ENCODE measurements around the gene COL18A1.
A peak's percentile ranks its signal among the peaks of the same experiment; 100 is the strongest.

COL18A1 gene

DNA sequence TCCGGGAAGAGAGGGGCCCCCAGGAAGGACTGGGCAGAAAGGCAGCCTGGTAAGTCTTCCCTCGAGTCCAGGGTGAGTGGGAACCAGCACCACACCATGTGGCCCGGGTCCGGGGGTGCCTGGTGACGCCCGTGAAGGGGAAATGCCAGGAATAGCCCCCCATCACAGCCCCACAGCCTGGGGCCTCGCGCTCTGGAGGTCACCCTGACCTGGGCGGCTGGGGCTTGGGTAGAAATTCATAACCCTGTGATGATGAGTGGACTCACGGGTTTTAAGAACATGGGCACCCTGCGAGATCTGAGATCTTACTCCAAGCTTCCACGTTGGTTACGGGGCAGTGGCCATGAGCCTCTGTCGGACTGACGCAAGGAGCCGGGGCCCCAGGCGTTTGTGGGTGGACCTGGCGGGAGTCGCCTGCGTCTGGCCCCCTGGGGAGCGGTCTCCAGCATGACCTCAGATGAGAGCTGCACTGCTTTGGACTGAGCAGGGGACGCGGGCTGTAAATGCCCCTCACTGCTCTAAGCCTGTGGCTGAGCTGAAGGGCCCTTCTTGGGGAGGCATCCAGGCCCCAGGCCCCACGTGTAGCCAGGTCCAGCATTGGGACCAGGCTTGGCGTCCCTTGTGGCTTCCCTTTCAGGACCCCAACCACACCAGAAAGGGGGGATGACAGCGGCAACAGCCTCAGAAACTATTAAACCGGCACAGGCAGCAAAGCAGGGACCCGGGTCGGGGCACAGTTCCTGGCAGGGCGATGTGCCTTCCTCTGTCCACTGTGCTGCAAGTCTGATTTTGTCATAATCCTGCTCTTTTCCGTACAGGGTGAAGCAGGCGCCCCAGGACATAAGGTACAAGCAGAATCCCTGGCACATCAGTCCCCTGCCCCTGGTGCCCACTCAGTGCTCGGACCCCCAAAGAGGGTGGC is 77.3 kb downstream of the COL18A1 start:
- DNase-seq: peak in 1 of 4 experiments; percentile 15

DNA sequence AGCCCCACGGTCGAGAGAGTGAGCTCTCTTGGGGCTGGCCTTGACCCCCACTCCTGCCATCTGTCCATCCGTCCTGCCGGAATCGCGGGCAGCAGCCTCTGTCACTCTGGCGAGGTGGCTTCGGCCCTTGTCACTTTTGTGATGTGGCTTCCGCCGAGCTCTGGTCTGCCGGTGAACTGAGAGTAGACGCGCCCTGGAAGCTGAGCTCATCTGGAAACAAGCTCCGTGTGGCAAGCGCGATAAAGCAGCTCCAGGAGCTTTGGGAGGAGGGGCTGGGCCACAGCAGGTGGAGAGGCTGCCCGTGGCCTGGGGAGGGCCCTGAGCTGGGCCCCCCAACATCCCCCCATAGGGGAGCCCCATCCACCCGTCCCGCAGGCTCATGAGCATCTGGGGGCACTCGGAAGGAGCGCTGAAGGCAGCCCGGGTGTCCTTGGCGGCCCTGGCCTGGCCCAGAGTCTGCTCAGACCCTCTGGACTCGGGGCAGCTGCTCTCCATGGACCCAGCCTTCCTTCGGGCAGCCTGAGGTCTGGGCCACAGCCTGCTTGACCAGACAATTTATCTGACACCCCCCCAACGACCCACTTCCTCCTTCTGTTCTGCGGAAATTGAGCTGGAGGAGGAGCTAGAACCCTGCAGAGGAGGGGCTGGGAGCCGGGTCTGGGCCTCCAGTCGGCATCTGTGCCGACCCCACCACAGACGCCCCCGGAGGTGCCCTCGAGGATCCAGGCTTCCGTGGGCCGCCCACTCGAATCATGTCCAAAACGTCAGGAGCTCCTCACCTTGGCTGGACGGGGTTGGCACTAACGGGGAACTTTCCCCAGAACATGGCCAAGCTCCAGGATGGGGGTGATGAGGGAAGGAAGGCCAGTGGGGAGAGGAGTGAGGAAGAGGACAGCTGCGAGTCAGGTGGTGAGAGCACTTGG is 78.2 kb downstream of the COL18A1 start:
- DNase-seq: peak; percentile 44 to 69 (median 55)

DNA sequence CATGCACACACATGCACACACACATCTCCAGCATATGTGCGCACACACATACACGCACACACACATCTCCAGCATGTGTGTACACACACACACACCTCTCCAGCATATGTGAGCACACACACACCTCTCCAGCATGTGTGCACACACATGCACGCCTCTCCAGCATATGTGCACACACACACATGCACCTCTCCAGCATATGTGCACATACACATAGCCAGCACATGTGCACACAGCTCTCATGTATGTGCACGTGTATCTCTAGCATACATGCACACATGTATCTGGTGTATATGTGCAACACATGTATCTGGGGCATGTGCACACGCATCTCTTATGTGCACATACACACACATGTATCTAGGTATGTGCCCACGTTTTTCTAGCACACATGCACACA is 79.4 kb downstream of the COL18A1 start:
- DNase-seq: no peak

DNA sequence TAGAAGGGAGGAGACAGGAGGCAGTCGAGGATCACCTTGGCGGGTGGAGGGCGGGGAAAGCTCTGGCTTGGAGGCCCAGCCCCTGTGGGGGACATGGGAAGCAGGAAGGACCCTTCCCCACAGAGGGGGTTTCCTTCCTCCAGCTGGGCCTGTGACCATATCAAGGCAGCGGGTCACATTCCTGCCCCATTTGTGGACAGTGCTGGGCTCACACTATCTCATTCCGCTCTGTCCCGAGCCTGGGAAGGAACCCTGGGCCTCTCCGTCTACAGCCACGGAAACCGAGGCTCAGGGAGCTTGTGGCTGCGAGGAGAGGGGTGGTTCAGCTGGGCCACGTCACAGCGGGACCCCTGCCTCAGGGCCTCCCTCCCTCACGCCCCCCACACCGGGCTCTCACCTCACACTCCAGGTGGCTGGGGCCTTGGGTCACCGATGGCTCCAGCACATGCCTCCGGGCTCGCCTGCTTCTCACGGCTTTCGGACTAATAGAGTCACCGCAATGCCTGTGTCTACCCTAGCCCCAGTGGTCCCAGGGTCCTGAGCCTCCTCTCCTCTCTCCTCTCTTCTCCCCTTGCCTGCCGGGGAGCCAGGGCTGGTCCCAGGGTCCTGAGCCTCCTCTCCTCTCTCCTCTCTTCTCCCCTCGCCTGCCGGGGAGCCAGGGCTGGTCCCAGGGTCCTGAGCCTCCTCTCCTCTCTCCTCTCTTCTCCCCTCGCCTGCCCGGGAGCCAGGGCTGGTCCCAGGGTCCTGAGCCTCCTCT is 80.9 kb downstream of the COL18A1 start:
- no peak for DNase-seq

DNA sequence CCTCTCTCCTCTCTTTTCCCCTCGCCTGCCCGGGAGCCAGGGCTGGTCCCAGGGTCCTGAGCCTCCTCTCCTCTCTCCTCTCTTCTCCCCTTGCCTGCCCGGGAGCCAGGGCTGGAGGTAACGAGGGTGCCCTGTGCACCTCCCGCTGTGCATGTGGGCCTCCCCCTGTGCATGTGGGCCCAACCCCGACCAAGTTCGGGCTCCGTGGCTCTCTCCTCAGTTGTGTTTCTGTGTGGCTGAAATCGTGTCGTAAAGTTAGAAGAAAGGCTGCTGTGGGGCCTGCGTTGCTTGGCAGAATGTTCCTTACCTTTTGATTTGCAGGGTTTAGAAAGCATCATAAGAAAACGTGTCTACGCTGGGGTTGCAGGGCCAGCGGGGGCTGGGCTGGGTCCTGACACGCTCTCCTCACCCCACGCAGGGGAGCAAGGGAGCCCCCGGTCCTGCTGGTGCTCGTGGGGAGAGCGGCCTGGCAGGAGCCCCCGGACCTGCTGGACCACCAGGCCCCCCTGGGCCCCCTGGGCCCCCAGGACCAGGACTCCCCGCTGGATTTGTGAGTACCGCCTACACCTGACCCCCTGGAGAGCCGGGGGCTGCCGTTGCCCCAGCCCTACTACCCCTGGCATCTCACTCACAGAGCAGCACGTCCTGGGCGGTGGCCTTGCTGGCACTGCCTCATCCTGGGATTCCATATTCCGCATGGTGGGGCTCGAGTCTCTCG is 81.6 kb downstream of the COL18A1 start:
- no peak for DNase-seq

DNA sequence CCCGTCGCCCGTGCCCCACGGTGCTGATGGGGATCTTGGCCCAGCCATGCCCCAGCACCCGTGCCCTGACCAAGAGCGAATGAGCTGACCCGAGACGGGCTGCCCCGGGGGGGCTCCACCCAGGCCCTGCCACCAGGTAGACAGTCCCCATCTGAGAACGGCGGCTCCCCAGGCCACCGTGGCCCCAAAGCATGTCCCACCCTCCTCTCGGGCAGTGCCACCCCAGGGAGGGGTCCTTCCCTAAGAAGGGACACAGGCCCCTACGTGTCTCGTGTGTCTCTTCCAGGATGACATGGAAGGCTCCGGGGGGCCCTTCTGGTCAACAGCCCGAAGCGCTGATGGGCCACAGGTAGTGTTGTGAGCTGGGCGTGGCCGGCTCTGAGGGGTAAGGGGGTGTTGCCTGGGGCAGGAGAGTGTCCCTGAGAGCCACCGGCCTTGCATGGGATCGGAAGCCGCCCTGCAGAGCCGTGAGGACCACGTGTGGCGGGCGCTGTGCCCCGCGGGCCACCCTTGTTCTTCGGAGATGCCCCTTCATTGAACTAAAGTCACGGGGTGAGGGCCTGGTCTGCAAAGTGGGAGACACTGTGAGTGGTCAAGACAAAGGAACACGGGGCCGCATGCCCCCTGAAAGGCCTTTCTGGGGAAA is 82.3 kb downstream of the COL18A1 start:
- no peak for DNase-seq

DNA sequence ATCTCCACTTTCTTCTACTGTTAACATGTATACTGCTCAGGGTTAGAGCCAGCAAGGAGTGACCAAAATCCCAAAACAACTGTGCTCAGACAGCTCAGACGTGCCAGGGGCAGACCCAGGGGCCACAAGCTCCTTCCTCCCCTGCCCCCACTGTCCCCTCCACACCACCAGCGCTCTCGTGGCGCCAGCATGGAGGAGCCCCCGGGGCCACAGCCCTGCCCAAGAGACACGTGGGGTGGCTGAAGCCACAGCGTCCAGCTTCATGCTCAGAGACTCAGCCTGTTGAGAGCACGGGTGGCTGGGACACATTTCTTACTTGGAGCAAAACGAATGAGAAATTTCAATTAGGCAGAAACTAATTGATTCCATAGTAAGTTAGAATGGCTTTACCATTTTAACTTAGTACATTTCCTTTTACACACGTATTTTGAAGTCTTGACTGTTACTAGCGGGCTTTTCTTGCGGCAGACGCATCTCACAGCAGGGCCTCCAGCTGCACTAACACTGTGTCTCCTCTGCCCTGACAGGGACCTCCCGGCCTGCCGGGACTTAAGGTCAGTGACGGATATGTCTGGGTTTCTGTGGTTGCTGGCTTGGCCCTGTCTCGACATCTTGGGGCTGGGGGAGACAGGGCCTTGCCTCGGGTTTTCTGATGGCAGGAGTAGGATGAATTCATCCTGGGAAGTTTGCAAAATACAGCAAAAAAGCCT is 83.1 kb downstream of the COL18A1 start:
- no peak for DNase-seq

DNA sequence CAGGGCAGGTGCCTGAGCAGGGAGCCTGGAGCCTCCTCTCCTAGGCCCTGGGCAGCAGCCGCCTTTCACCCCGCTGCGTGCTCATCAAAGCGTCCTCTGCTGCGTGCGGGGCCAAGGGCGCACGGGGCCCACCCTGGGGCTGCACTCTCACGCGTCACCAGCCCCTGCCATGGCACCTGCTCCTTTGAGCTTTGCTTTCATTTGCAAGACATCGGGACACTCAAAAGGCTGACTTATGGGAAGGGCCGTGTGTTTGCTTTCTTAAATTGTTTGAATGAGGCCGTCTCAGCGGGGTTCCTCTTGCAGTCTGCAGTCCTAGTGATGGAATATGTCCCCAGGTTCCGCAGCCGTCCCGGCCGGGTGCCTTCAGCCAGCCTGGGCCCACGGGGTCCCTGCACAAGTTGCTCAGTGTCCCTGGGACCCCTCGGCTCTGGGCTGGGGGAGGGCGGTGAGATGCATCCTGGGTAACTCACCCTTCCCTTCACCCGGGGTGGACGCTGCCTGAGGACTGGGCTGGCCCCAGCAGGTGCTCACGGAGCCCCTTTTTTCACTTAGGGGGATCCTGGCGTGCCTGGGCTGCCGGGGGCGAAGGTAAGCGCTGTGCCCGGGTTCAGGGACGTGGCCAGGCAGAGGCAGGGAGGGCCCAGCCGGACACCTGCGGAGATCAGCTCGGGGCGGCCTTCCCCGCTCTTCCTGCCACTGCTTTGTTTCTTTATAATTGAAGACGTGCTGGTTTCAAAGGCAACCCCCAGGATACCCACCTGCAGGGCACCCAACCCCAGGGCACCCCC is 84.2 kb downstream of the COL18A1 start:
- DNase-seq: no peak

DNA sequence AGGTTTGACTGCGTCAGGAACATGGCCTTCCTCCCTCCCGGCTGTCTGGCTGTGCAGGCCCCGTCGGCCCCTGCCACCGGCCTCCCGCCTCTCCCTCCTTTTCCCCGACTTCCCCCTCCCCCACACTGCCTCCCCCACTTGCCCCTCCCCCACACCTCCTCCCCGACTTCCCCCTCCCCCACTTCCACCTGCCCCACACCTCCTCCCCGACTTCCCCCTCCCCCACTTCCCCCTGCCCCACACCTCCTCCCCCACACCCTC is 84.7 kb downstream of the COL18A1 start:
- no peak for DNase-seq

DNA sequence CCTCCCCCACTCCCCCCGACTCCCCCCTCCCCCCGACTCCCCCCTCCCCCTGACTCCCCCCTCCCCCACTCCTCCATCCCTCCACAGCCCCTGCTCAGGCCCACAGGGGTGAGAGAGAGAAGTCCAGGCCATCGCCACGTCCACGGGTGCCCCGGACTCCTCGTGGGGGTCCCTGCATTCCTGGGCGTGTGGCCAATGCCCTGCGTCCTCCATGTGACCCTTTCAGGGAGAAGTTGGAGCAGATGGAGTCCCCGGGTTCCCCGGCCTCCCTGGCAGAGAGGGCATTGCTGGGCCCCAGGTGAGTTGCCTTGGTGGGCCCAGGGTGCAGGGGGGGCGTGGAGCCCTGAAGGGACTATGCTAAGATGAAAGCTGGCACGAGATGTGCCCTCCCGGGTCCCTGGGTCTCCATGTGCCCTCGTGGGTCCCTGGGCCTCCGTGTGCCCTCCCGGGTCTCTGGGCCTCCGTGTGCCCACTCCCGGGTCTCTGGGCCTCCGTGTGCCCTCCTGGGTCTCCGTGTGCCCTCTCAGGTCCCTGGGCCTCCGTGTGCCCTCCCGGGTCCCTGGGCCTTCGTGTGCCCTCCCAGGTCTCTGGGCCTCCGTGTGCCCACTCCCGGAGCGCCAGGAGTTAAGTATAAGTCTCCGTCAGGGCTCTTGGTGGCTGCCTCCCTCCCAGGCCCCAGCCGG is 85.2 kb downstream of the COL18A1 start:
- no peak for DNase-seq

DNA sequence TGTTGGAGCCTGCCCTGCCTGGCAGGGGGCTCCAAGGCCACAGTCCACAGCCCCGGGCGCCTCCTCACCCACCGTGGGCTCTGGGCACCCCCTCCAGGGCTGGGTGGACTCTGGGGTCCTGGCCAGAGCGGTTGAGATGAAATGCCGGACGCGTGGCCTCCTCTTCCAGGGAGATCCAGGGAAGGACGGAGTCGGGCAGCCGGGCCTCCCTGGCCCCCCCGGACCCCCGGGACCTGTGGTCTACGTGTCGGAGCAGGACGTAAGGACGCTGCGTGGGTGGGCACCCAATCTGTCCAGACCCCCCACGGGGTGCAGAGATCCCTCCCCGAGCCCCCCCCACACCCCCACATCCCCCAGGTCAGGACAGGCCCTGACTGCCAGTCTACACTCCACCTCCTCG is 86.1 kb downstream of the COL18A1 start:
- DNase-seq: no peak

DNA sequence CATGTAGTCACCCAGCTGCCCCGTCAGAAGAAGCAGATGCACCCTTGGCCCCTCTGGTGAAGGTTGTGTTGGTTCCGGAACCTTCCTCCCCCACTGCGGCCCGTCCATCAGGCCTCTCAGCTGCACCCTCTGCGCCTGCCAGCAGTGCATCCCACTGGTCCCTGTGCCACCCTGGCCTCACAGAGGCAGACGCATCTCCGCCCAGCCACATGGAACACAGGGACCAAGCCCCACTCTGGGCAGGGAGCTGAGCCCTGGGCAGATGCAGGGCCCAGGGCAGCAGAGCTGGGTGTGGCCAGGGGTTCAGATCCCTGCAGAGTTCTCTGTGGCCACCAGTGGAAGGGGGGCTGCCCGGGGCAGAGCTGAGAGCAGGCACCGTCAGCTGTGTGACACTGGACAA is 86.7 kb downstream of the COL18A1 start:
- no peak for DNase-seq

DNA sequence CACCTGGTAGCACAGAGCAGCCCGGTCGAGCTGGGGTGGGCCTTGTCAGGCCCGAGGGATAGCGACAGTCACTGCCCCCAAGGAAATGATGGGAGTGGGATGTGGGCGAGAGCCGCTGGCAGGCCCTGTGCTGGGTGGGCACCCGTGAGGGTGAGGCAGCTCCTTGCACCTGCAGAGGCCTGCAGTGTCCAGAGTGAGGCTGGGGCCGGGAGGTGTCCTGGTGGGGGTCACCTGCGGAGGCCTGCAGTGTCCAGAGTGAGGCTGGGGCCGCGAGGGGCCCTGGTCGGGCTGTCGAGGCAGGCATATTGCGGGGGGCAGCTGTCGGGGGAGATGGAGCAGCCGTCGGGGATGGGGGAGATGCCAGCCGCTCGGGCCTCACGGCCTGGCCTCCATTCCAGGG is 87.8 kb downstream of the COL18A1 start:
- no peak for DNase-seq

DNA sequence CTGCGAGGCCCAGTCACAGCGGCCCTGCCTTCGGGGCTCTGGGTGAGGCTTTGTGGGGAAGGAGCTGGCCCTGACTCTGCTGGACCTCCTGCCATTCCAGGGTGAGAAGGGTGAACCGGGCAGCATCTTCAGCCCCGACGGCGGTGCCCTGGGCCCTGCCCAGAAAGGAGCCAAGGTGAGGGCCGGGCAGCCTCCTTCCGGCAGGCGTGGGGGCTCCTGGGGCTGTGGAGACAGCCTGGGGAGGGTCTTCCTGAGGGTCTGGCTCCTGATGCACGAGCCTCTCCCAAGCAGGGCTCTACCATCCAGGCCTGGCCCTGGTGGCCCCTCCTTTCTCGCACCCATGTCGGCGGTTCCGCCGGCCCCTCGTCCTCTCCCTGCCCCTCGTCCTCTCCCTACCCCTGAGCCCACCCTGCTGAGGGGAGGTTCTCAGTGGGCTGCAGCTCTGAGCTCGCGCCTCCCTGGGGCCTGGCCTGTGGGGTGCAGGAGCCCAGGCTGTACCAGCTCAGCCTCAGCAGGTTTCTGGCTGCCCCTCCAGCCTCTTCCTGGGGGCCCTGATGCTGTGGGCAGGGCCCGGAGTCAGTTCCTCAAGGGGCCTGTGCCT is 88.5 kb downstream of the COL18A1 start:
- DNase-seq: no peak

DNA sequence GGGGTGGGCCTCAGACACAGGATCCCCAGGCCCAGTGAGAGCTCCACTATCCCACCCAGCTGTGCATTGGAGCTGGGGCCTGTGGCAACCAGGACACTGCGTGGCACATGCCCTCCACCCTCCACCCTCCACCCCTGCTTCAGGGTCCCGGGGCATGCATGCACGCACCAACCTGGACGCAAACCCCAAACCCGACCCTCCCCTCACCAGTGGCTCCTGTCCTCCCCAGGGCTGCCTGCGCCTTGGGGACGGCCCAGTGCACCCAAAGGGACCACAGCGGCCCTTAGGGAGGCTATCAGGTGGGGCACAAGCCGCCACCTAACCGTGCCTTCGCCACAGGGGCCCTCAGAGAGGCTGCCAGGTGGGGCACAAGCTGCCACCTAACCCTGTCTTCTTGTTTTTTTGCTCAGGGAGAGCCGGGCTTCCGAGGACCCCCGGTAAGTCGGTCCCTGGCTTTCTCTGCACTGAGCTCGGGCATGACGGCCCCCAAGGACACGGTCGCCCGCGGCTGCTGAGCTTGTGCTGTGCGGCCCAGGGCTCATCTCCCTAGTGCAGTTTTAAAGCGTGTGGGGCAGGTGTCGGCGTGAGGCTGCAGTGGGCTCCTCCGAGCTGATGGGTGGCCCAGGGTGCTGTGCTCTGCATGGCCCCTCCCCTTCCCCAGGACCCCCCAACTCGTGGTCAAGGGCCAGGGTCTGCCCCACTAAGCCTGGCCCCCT is 89.3 kb downstream of the COL18A1 start:
- no peak for DNase-seq

DNA sequence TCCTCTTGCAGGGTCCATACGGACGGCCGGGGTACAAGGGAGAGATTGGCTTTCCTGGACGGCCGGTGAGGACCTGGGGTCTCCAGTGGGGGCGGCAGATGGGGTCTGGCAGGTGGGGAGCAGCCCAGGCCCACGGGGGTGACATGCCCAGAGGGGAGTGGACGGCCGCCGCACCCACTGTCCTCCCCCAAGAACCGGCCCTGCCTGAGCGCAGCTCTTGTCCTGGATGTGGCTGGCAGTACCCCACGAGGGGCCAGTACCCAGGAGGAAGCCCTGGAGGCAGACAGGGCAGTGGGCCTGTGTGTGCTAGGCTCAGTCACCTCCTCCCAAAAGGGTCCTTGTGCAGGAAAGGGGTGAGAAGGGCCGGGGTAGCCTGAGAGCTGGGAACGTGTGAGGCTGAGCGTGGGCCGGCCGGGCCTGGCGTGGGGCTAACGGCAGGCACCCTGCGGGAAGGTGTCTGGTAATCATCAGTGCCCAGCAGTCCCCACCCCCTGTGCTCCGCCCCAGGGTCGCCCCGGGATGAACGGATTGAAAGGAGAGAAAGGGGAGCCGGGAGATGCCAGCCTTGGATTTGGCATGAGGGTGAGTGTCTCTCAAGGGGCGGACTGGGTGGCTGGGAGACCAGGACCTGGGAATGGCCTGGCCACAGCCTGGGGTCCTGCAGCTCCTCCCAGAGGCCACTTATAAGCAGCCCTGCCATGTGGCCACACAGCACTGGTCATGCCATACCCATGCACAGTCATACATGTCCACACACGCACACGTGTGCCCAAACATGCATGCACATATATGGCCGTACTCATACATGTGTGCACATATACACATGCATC is 90.1 kb downstream of the COL18A1 start:
- no peak for DNase-seq

DNA sequence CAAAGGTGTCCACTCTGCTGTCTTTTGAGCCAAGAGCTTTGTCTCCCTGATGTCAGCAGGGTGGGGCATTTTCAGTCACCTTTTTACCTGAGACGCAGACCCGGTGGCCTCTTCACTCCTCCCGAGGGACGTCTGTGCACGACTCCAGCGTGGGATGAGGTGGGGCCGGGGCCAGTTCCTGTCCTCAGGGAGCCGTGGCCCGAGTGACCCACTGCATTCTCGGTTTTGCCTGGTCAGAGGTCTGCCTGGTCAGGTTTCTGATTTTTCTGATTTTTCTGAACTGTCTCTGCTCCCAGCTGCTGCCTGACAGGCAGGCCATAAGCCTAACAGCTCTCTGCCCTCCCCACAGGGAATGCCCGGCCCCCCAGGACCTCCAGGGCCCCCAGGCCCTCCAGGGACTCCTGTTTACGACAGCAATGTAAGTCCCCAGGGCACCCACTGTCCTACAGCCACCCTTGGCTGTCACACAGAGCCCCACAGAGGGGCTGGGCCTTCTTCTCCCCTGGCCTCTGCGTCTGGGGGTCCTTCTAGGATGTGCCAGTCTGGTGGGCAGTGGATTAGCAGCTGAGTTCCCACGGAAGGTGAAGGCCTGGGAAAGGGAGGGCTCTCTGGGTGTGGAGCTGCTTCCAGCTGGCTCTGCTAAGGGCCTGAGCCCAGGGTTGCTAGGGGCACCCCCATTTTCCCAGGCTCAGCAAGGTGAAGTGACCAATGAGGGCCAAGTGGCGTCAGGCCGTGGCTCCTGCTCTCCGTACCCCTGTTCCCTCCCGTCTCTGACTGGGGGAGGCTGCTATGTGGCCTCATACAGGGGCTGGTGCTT is 91.4 kb downstream of the COL18A1 start:
- no peak for DNase-seq

All from suppressor macrophage (primary cell).